Measurements from ENCODE around the gene PNMA1. TPM values are rescaled to one million over a fixed set of nuclear protein-coding genes. Genes with fewer than 3 reads are reported as not detected.

PNMA1 gene
- total and polyA plus RNA-seq, 9 of the 15 experiments (the other 6 are each of a cell fraction or from before 2014, with no cell fraction given), result 1.7 to 26.4 (median 8.7) TPM

GRCh38 chr14:73684627-73685026 lies 29.6 kb downstream of the PNMA1 start:
- no peak overlapping the region for H3K9ac ChIP-seq (ENCODE audit: insufficient read depth in 1 of 2, low read depth in 2 of 2, low read length in 2 of 2)
- H3K36me3 ChIP-seq (ENCODE audit: control insufficient read depth, insufficient read depth, low read length), result no peaks in the 10 kb centered on the region
- H4K20me1 ChIP-seq (replicated peaks; ENCODE audit: control insufficient read depth, insufficient read depth, low read length), result no peaks in the 10 kb centered on the region
- no peak overlapping the region for H2AFZ ChIP-seq (ENCODE audit: low read depth, low read length)
- no peak for TF ChIP-seq NR3C1 (CRISPR knock-in tag; IDR thresholded peaks at IDR 0.05)
- no peak for TF ChIP-seq DNMT1 (IDR thresholded peaks at IDR 0.05)
- TF ChIP-seq ZBTB5 (IDR thresholded peaks at IDR 0.05), result no peak
- TF ChIP-seq MCM7 (IDR thresholded peaks at IDR 0.05), result no peak
- no peak for TF ChIP-seq HOMEZ (CRISPR knock-in tag; IDR thresholded peaks at IDR 0.05)
- no peak for TF ChIP-seq PYGO2 (tag; IDR thresholded peaks at IDR 0.05)
- TF ChIP-seq ZNF764 (CRISPR knock-in tag; IDR thresholded peaks at IDR 0.05; ENCODE audit: low read depth), result no peak
- TF ChIP-seq ZNF77 (CRISPR knock-in tag; IDR thresholded peaks at IDR 0.05), result no peak
- TF ChIP-seq TAL1 (IDR thresholded peaks at IDR 0.05), result no peak
- no peak overlapping the region for H3K27ac ChIP-seq (ENCODE audit: extremely low read depth, low read depth, low read length)
- H3K9me3 ChIP-seq (replicated peaks; ENCODE audit: control insufficient read depth, insufficient read depth, low read depth, low read length), result no peaks in the 10 kb centered on the region
- ChIA-PET CTCF (ENCODE audit: low intra/inter-chr PET ratio) (no interaction called here), POLR2A (no interaction called here)
- no peak overlapping the region for H3K4me2 ChIP-seq (ENCODE audit: insufficient read depth, low read length)
- ATAC-seq (no peak), FAIRE-seq (no peak), DNase-seq (ENCODE audit: extremely low read depth in 1 of 4, low spot score in 3 of 4) (no peak)
- no peaks in the 10 kb centered on the region for H3K27me3 ChIP-seq (ENCODE audit: control insufficient read depth in 2 of 2, insufficient read depth in 2 of 2, low read length in 2 of 2)
- H3K4me1 ChIP-seq (replicated peaks in 1 of 2; ENCODE audit: control insufficient read depth in 2 of 2, insufficient read depth in 2 of 2, low read length in 2 of 2), result no peaks in the 10 kb centered on the region
- no peaks in the 10 kb centered on the region for H3K79me2 ChIP-seq (ENCODE audit: control insufficient read depth, insufficient read depth, low read length)
- H3K4me3 ChIP-seq, result no peak overlapping the region
- WGBS (ENCODE audit: insufficient coverage, low coverage, missing lambda C conversion rate), result 71% methylated on average over 5 of the region's 5 CpGs
- H3K9me1 ChIP-seq (ENCODE audit: control insufficient read depth, insufficient read depth, low read length), result no peaks in the 10 kb centered on the region
- BruUV-seq (replicated peaks), result no TSS peak
- intact Hi-C loops (cut with micrococcal nuclease) (no loop called here), in situ Hi-C loops (cut with MboI) (no loop called here)
